ENCODE measurements around the gene CAMTA1. TPM values are rescaled to one million over a fixed set of nuclear protein-coding genes. Genes with fewer than 3 reads are reported as not detected.

Gene CAMTA1
- total RNA-seq, 1 experiment from 2014 or later: 60.0 TPM

GRCh38 chr1:7438921-7439655 is 653.8 kb downstream of the CAMTA1 start:
- no peaks in the 10 kb centered on the region for H3K4me1 ChIP-seq
- ChIA-PET CTCF (no interaction called here), POLR2A (no interaction called here)
- Mint-ChIP-seq H3K4me3 (ENCODE audit: unreplicated experiment) (no peak overlapping the region), H3K36me3 (ENCODE audit: insufficient read depth, unreplicated experiment) (no peaks in the 10 kb centered on the region), H3K9me3 (ENCODE audit: unreplicated experiment) (no peaks in the 10 kb centered on the region), H3K4me1 (ENCODE audit: low read depth, unreplicated experiment) (no peaks in the 10 kb centered on the region), H3K27ac (ENCODE audit: unreplicated experiment) (no peak overlapping the region), H3K27me3 (ENCODE audit: insufficient read depth, unreplicated experiment) (peaks cover 7% of the 10 kb centered on the region)
- no peak for DNase-seq
- no peak overlapping the region for H3K4me3 ChIP-seq (ENCODE audit: low read depth, low read length)
- no TSS peak for BruUV-seq (replicated peaks)
- no peaks in the 10 kb centered on the region for H3K9me3 ChIP-seq
- H3K27me3 ChIP-seq (replicated peaks; ENCODE audit: control insufficient read depth, insufficient read depth, low read length): no peaks in the 10 kb centered on the region
- intact Hi-C loops (cut with micrococcal nuclease; ENCODE audit: unreplicated experiment): no loop called here
- H3K36me3 ChIP-seq (ENCODE audit: control insufficient read depth, insufficient read depth, low read length): no peaks in the 10 kb centered on the region
- TF ChIP-seq, protein P1, sequence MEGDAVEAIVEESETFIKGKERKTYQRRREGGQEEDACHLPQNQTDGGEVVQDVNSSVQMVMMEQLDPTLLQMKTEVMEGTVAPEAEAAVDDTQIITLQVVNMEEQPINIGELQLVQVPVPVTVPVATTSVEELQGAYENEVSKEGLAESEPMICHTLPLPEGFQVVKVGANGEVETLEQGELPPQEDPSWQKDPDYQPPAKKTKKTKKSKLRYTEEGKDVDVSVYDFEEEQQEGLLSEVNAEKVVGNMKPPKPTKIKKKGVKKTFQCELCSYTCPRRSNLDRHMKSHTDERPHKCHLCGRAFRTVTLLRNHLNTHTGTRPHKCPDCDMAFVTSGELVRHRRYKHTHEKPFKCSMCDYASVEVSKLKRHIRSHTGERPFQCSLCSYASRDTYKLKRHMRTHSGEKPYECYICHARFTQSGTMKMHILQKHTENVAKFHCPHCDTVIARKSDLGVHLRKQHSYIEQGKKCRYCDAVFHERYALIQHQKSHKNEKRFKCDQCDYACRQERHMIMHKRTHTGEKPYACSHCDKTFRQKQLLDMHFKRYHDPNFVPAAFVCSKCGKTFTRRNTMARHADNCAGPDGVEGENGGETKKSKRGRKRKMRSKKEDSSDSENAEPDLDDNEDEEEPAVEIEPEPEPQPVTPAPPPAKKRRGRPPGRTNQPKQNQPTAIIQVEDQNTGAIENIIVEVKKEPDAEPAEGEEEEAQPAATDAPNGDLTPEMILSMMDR (IDR thresholded peaks at IDR 0.05; ENCODE audit: insufficient read depth in 1 of 2, low read depth in 1 of 2, low read length in 1 of 2, severe bottlenecking in 1 of 2, unreplicated experiment in 1 of 2): no peak

DNA sequence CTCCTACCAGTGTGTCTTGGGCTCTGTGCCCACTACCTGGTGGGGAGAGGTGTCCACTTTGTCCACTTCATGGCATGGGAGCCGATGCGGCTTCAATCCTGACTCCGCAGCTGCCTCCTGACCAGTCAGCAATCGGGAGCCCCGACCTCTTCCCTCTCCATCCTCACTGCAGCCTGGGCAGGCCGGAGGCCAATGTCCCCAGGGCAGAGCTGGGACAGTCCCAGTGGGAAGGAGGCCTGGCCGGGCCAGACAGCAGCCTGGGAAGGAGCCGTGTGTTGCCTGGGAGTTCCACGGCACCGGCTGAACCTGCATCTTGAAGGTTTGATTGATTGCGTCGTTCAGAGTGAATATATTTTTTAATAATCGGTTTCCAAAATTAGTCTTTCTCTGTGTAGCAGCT is 654.9 kb downstream of the CAMTA1 start:
- CTCF ChIA-PET: no interaction called here
- DNase-seq: no peak
- Histone ChIP-seq H3K36me3 (ENCODE audit: control insufficient read depth, insufficient read depth, low read length) (no peaks in the 10 kb centered on the region), H3K4me1 (no peaks in the 10 kb centered on the region), H3K9me3 (no peaks in the 10 kb centered on the region), H3K4me3 (ENCODE audit: low read depth, low read length) (no peak overlapping the region), H3K27me3 (replicated peaks; ENCODE audit: control insufficient read depth, insufficient read depth, low read length) (no peaks in the 10 kb centered on the region)
- Mint-ChIP-seq H3K36me3 (ENCODE audit: insufficient read depth, unreplicated experiment) (no peaks in the 10 kb centered on the region), H3K9me3 (ENCODE audit: unreplicated experiment) (no peaks in the 10 kb centered on the region), H3K4me1 (ENCODE audit: low read depth, unreplicated experiment) (no peaks in the 10 kb centered on the region), H3K4me3 (ENCODE audit: unreplicated experiment) (no peak overlapping the region), H3K27me3 (ENCODE audit: insufficient read depth, unreplicated experiment) (peaks cover 7% of the 10 kb centered on the region), H3K27ac (ENCODE audit: unreplicated experiment) (no peak overlapping the region)
- intact Hi-C loops (cut with micrococcal nuclease; ENCODE audit: unreplicated experiment): no loop called here
- TF ChIP-seq, protein P1 (IDR thresholded peaks at IDR 0.05; ENCODE audit: insufficient read depth in 1 of 2, low read depth in 1 of 2, low read length in 1 of 2, severe bottlenecking in 1 of 2, unreplicated experiment in 1 of 2): no peak
- POLR2A ChIA-PET: no interaction called here
- no TSS peak for BruUV-seq (replicated peaks)

DNA sequence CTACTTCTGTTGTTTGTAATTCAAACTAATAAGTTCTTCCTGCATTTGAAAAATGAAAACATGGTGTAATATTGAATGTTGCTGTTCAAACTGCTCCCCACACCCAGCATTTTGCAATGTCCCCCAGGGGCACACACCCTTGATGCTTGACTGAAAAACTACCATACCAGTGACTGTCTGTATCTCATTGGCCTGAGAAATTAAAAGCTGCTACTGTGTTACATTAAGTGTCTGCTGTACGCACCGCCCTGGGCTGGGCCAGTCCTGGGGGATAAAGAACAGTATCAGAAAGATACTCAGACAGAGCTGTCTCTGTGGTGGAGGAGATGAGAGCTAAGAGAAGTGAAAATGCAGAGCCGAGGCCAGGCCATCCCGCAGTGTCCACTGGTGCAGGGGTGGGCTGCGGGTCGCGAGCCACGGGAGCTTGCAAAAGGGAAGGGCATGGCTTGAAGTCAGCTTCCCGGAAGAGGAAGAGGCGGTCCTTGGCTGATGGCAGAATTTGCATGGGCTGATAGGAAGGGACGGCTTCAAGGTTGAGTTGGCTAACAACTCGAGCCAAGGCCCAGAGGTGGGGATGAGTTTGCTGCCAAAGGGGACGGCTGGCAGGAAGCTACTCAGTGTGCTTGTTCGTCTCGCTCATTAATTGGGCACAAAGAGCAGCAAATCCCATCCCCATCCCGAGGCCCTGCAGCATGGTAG is 656.0 kb downstream of the CAMTA1 start:
- Mint-ChIP-seq H3K36me3 (ENCODE audit: insufficient read depth, unreplicated experiment) (no peaks in the 10 kb centered on the region), H3K4me3 (ENCODE audit: unreplicated experiment) (no peak overlapping the region)

More for the DNA sequence above, 656.0 kb downstream of the CAMTA1 start:
- H3K9me3 ChIP-seq: no peaks in the 10 kb centered on the region
- H3K4me1 Mint-ChIP-seq (ENCODE audit: low read depth, unreplicated experiment): no peaks in the 10 kb centered on the region
- ChIA-PET POLR2A (no interaction called here), CTCF (no interaction called here)
- TF ChIP-seq, protein P1 (IDR thresholded peaks at IDR 0.05; ENCODE audit: insufficient read depth in 1 of 2, low read depth in 1 of 2, low read length in 1 of 2, severe bottlenecking in 1 of 2, unreplicated experiment in 1 of 2): no peak
- H3K4me1 ChIP-seq: no peaks in the 10 kb centered on the region
- intact Hi-C loops (cut with micrococcal nuclease; ENCODE audit: unreplicated experiment): no loop called here
- no peak overlapping the region for H3K4me3 ChIP-seq (ENCODE audit: low read depth, low read length)
- no peaks in the 10 kb centered on the region for H3K36me3 ChIP-seq (ENCODE audit: control insufficient read depth, insufficient read depth, low read length)
- no TSS peak for BruUV-seq (replicated peaks)
- H3K27ac Mint-ChIP-seq (ENCODE audit: unreplicated experiment): no peak overlapping the region
- peaks cover 7% of the 10 kb centered on the region for H3K27me3 Mint-ChIP-seq (ENCODE audit: insufficient read depth, unreplicated experiment)
- no peaks in the 10 kb centered on the region for H3K27me3 ChIP-seq (replicated peaks; ENCODE audit: control insufficient read depth, insufficient read depth, low read length)
- no peaks in the 10 kb centered on the region for H3K9me3 Mint-ChIP-seq (ENCODE audit: unreplicated experiment)
- no peak for DNase-seq
